ENCODE results near the gene DNAH9.

Gene DNAH9

DNA sequence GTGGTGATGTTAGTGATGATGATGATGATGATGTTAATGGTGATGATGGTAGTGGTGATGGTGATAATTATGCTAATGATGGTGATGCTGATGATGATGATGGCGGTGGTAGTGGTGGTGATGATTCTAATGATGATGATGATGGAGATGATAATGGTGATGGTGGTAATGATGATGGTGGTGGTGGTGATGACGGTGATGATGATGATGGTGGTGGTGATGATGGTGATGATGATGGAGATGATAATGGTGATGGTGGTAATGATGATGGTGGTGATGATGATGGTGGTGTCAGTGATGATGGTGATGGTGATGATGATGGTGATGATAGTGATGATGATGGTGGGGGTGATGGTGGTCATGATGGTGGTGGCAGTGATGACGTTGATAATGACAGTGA is 132.5 kb downstream of the DNAH9 start:
- TF ChIP-seq, protein P1, sequence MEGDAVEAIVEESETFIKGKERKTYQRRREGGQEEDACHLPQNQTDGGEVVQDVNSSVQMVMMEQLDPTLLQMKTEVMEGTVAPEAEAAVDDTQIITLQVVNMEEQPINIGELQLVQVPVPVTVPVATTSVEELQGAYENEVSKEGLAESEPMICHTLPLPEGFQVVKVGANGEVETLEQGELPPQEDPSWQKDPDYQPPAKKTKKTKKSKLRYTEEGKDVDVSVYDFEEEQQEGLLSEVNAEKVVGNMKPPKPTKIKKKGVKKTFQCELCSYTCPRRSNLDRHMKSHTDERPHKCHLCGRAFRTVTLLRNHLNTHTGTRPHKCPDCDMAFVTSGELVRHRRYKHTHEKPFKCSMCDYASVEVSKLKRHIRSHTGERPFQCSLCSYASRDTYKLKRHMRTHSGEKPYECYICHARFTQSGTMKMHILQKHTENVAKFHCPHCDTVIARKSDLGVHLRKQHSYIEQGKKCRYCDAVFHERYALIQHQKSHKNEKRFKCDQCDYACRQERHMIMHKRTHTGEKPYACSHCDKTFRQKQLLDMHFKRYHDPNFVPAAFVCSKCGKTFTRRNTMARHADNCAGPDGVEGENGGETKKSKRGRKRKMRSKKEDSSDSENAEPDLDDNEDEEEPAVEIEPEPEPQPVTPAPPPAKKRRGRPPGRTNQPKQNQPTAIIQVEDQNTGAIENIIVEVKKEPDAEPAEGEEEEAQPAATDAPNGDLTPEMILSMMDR (IDR thresholded peaks at IDR 0.05; ENCODE audit: extremely low read depth, missing control alignments): no peak
- no peak for DNase-seq (ENCODE audit: low spot score)

DNA sequence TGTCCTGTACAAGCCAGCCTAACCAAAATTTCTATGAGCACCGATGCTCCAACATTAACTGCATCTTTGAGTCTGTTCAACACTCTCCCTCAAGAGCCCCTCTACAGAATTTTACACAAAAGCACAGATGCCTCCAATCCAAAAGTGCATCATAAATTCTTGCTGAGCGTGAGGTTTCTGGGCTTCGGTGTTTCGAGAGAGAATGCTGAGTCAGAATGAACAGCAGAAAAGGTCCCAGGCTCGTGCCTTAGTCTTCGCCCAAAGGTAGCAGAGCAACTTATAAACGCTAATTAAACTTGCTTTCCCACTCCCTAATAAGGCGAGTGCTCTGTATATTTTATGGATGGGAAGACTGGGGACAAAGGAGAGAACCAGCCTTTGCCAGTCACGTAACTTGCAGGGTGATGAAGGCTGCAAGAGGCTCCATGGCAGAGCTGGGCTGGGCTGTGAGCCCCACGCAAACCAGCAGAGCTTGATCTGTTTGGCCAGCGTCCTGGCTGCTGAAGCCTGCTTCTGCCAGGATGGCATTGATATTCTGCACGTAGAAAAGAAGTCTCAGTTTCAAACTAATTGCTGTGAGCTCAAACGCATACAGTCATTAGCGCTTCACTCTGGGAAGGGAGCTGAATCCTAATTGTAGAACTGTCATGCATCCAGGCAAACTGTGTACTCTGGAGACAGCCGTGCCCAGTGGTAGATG is 138.5 kb downstream of the DNAH9 start:
- TF ChIP-seq, protein P1 (IDR thresholded peaks at IDR 0.05; ENCODE audit: extremely low read depth, missing control alignments): no peak
- no peak for DNase-seq (ENCODE audit: low spot score)

DNA sequence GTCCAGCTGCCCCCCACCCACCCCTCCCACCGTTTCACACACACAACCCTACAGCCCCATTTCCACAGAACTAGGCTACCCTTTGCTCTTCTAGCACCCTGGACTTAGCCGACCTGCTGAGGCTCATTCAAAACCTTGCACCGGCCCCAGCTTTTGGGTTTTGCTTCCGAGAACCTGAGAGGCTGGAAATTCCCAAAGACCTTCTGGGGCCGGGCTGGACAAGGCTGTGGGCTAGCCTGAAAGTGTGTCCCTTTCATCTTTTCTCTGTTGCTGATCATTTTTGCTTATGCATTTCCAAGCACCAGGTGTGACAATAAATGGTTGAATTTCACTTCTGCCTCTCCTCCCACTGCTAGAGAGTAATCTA is 139.0 kb downstream of the DNAH9 start:
- TF ChIP-seq, protein P1 (IDR thresholded peaks at IDR 0.05; ENCODE audit: extremely low read depth, missing control alignments): no peak
- DNase-seq (ENCODE audit: low spot score): no peak

DNA sequence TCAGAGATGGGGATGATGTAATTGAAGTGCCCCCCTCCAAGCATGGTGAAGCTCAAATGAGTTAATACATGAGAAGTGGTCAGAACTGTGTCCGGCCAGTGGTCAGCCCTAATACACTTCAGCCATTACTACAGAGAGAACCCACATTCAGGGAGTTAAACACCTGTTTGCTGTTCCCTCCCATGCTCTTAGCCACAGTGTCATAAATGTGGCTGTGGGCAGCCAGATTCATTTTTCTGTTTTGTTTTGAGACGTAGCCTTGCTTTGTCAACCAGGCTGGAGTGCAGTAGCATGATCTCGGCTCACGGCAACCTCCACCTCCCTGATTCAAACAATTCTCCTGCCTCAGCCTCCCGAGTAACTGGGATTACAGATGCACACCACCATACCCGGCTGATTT is 139.9 kb downstream of the DNAH9 start:
- TF ChIP-seq, protein P1 (IDR thresholded peaks at IDR 0.05; ENCODE audit: extremely low read depth, missing control alignments): no peak
- no peak for DNase-seq (ENCODE audit: low spot score)

DNA sequence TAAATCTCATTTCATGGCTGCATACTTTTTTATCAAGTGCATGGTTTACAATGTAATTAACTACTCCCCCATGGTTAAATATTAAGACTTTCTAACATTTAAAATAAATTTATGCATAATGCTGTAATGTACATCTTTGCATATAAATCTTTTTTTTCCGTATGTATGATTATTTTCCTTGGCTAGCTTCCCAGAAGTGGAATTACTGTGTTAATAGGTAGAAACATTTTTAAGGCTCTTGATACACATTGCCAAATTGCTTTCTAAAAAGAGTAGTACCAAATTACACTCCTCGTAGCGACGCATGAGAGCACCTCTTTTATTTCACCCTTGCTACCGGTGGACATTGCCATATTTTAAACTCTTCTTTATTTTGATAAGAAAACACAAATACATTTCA is 141.1 kb downstream of the DNAH9 start:
- DNase-seq (ENCODE audit: low spot score): no peak
- TF ChIP-seq, protein P1 (IDR thresholded peaks at IDR 0.05; ENCODE audit: extremely low read depth, missing control alignments): no peak

DNA sequence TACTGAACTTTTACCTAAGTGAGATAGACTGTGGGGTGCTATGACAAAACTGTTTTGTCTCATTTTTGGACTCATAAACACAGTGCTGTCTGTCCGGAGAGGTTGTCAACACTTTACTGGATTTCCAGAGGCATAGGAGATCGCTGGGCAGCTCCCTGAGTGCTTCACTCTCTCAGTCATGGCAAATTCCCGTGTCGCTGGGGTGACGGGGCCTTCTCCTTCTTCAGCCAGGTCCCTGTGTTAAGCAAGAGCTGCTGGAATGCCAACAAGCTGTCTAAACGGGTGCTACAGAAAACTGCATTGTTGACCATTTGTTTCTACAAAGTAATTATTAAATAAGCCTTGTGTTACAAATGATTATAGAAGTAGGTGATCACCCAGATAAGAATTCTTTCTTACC is 141.6 kb downstream of the DNAH9 start:
- TF ChIP-seq, protein P1 (IDR thresholded peaks at IDR 0.05; ENCODE audit: extremely low read depth, missing control alignments): no peak
- no peak for DNase-seq (ENCODE audit: low spot score)

DNA sequence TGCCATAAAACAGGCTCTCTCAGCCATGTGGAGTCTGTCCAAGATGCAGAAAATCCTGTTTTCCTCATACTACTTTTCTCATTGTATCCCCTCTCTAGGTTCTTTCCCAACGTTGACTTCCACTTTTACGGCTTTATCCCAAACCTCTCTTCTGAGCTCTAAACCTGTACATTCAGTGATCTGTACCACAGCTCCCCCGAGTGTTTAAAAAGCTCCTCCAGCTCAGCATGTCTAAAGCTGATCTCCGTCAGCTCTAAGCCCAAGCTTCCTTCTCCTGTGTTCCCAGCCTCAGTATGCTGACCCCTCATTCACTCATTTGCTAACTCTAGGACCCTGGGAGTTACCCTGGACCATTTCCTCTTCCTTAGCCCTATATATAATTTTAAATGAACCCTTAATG is 144.6 kb downstream of the DNAH9 start:
- DNase-seq (ENCODE audit: low spot score): no peak
- TF ChIP-seq, protein P1 (IDR thresholded peaks at IDR 0.05; ENCODE audit: extremely low read depth, missing control alignments): no peak
